K562 (cell line): Measurements from ENCODE around the gene RBM17. TPM values are rescaled to one million over a fixed set of nuclear protein-coding genes. Genes with fewer than 3 reads are reported as not detected.

ENCODE experiments used
- ARID3A ChIP-seq: IDR thresholded peaks from 2 replicates; pipeline ENCODE4 v1.6.1; 2012; ENCODE audit warnings: low read depth, low read length, improper control_type of control experiment, borderline replicate concordance
- CLOCK ChIP-seq: fragments of 250-450 bp; sonication (Bioruptor Pico); IDR thresholded peaks from 2 replicates; pipeline ENCODE4 v1.4.0; 2020; ENCODE audit warnings: mild to moderate bottlenecking, moderate library complexity, borderline replicate concordance
- ETV5 ChIP-seq: sonication (generic); formaldehyde crosslinking; IDR thresholded peaks from 2 replicates; pipeline ENCODE4 v1.4.0; 2020; ENCODE audit warnings: low read depth, mild to moderate bottlenecking, missing genetic modification reagents
- ID3 ChIP-seq, 2 experiments: fragments of 250-450 bp in 1 of 2; fragments of 450-650 bp in 1 of 2; sonication (Bioruptor Pico) in 1 of 2; IDR thresholded peaks; 2 replicates each; pipeline versions ENCODE4 v1.6.1 to v1.8.0; 2016 to 2021; ENCODE audit warnings: mild to moderate bottlenecking in 2 of 2, moderate library complexity in 2 of 2, missing compliant biosample characterization in 1 of 2, missing genetic modification characterization in 1 of 2
- MTA1 ChIP-seq: fragments of 450-650 bp; IDR thresholded peaks from 2 replicates; pipeline ENCODE4 v1.6.1; 2017; ENCODE audit warnings: borderline replicate concordance
- MYBL2 ChIP-seq, 2 experiments: fragments of 450-650 bp in 1 of 2; sonication (generic) in 1 of 2; formaldehyde crosslinking in 1 of 2; IDR thresholded peaks; 2 replicates each; pipeline versions ENCODE4 v1.6.1 to v1.8.1; 2017 to 2022; ENCODE audit warnings: borderline replicate concordance in 1 of 2, inconsistent platforms in 1 of 2, low read depth in 1 of 2, mild to moderate bottlenecking in 1 of 2, missing genetic modification reagents in 1 of 2, moderate library complexity in 1 of 2
- POLR2AphosphoS5 ChIP-seq: IDR thresholded peaks from 2 replicates; pipeline ENCODE4 v1.6.1; 2011; ENCODE audit warnings: mild to moderate bottlenecking, low read depth, low read length, moderate library complexity; ENCODE audit not compliant: control insufficient read depth, insufficient read depth
- RBM14 ChIP-seq: fragments of 200-400 bp; formaldehyde crosslinking; IDR thresholded peaks from 2 replicates; pipeline ENCODE4 v1.6.1; 2018; ENCODE audit warnings: low read depth, mild to moderate bottlenecking, low read length, moderate library complexity, borderline replicate concordance; ENCODE audit not compliant: insufficient read depth
- TCF3 ChIP-seq: sonication (generic); formaldehyde crosslinking; IDR thresholded peaks from 2 replicates; pipeline ENCODE4 v1.4.0; 2020; ENCODE audit warnings: mild to moderate bottlenecking, missing genetic modification reagents
- ZBTB11 ChIP-seq, 3 experiments: fragments of 200-800 bp in 1 of 3; fragments of 250-450 bp in 1 of 3; fragments of 450-650 bp in 1 of 3; sonication (Bioruptor Pico) in 1 of 3; sonication (Bioruptor generic) in 1 of 3; formaldehyde crosslinking in 1 of 3; IDR thresholded peaks; 2 replicates each; pipeline versions ENCODE4 v1.6.1 to v1.8.0; 2016 to 2022; ENCODE audit warnings: mild to moderate bottlenecking in 2 of 3, missing genetic modification characterization in 2 of 3, missing compliant biosample characterization in 1 of 3, moderate library complexity in 1 of 3
- ZNF140 ChIP-seq: fragments of 250-450 bp; sonication (Bioruptor Pico); IDR thresholded peaks from 2 replicates; pipeline ENCODE4 v1.8.0; 2021; ENCODE audit warnings: moderate library complexity, mild to moderate bottlenecking, inconsistent platforms
- ZNF174 ChIP-seq: fragments of 250-450 bp; sonication (Bioruptor Pico); IDR thresholded peaks from 2 replicates; pipeline ENCODE4 v1.4.0; 2020; ENCODE audit warnings: mild to moderate bottlenecking
- ZNF584 ChIP-seq: fragments of 200-800 bp; sonication (Bioruptor generic); IDR thresholded peaks from 2 replicates; pipeline ENCODE4 v1.6.1; 2016; ENCODE audit warnings: low read depth, mild to moderate bottlenecking, missing genetic modification characterization, missing compliant biosample characterization
- ZNF644 ChIP-seq: fragments of 200-800 bp; sonication (Bioruptor generic); IDR thresholded peaks from 2 replicates; pipeline ENCODE4 v1.6.1; 2016; ENCODE audit warnings: low read depth, missing genetic modification characterization, missing compliant biosample characterization
- polyA plus RNA-seq, 8 experiments: library from polyadenylated mRNA; depleted of rRNA in 4 of 8; stranded (reverse) in 5 of 8; unstranded in 3 of 8; fragments of >200 nt; fragmentation: Nextera tagmentation in 2 of 8; fragmentation: Illumina TruSeq in 1 of 8; extraction: Ambion mirVana in 2 of 8; extraction: Trizol in 1 of 8; gene quantifications; 2 replicates each; pipeline versions ENCODE4 v1.2.1 to v1.2.3, GENCODE V29; 2011 to 2014; ENCODE audit warnings: inconsistent platforms in 1 of 8, missing spikeins in 1 of 8
- total RNA-seq, 7 experiments: library from RNA; depleted of rRNA in 6 of 7; stranded (reverse); fragments of >200 nt in 6 of 7; fragmentation: Illumina TruSeq in 2 of 7; extraction: Trizol in 2 of 7; gene quantifications; 2 replicates each; pipeline versions ENCODE4 v1.2.1 to v1.2.3, GENCODE V29; 2011 to 2021; ENCODE audit warnings: low replicate concordance in 1 of 7

RBM17 gene
- total and polyA plus RNA-seq, 9 of the 15 experiments (the other 6 are each of a cell fraction or from before 2014, with no cell fraction given): 23.6 to 217 (median 124) TPM

GRCh38 chr10:6163364-6164270, 74.8 kb downstream of the RBM17 start (continued):
- TF ChIP-seq CLOCK (CRISPR knock-in tag): peak; percentile 89
- TF ChIP-seq MYBL2 (IDR thresholded peaks at IDR 0.05; ENCODE audit: low read depth): no peak
- TF ChIP-seq MYBL2 (CRISPR knock-in tag; IDR thresholded peaks at IDR 0.05; ENCODE audit: borderline replicate concordance): no peak
- peak; percentile 36; the same call in 1 of the 2 replicates for TF ChIP-seq TCF3 (CRISPR knock-in tag)
- TF ChIP-seq ZNF644 (tag): no peak; the same call in 1 of the 2 replicates
- peak; percentile 74; the same call in 1 of the 2 replicates for TF ChIP-seq ZNF584
- TF ChIP-seq ZNF140: peak; percentile 87; the same call in 1 of the 2 replicates
- peak; percentile 85; the same call in 1 of the 2 replicates for TF ChIP-seq RBM14
- TF ChIP-seq MTA1: 0 out of 2 replicates have a peak, but pooled peaks have one; percentile 29
- no peak for TF ChIP-seq ID3 (CRISPR knock-in tag; IDR thresholded peaks at IDR 0.05)
- 0 out of 2 replicates have a peak, but pooled peaks have one; percentile 46 for TF ChIP-seq ID3 (tag; IDR thresholded peaks at IDR 0.05)
- no peak for TF ChIP-seq ZNF174 (CRISPR knock-in tag)
- TF ChIP-seq ZBTB11 (CRISPR knock-in tag; IDR thresholded peaks at IDR 0.05): peak in 1 of 3 experiments; percentile 93; a peak in 4 of 6 replicates
- TF ChIP-seq ARID3A: no peak
- TF ChIP-seq ETV5 (CRISPR knock-in tag): peak; percentile 88
- peak; percentile 85 for TF ChIP-seq POLR2AphosphoS5
